SU-DHL-6 (cell line): ENCODE results near the gene AMMECR1.
"Not testable (repeated sequence)": the region's sequence is repeated elsewhere in the genome, so short reads cannot be mapped to it uniquely, and the experiment has no call there.

Experiments used
- H2AFZ ChIP-seq: fragments of 200-600 bp; sonication (generic); 2 replicates; pipeline ENCODE4 v1.6.1; 2014; ENCODE audit warnings: low read depth, mild to moderate bottlenecking, moderate library complexity, mixed read lengths, antibody characterized with exemption, low read length; ENCODE audit not compliant: severe bottlenecking
- H3F3A ChIP-seq: fragments of 200-600 bp; shearing (Covaris generic); 2 replicates; pipeline ENCODE4 v1.6.0; 2016; ENCODE audit warnings: antibody characterized with exemption, mild to moderate bottlenecking; ENCODE audit not compliant: insufficient read depth
- H3K27ac ChIP-seq: fragments of 200-600 bp; sonication (generic); 2 replicates; pipeline ENCODE4 v1.5.1; 2016; ENCODE audit warnings: low read depth, mild to moderate bottlenecking, low read length, moderate library complexity, mixed read lengths
- H3K27me3 ChIP-seq: fragments of 200-600 bp; sonication (generic), shearing (Covaris generic); 2 replicates; pipeline ENCODE4 v1.6.0; 2014; ENCODE audit warnings: mild to moderate bottlenecking, low read length
- H3K36me3 ChIP-seq: fragments of 200-600 bp; sonication (generic); 2 replicates; pipeline ENCODE4 v1.6.1; 2014; ENCODE audit warnings: mild to moderate bottlenecking, low read length, mixed read lengths
- H3K4me2 ChIP-seq: fragments of 300-600, 200-600 bp; shearing (Covaris generic), sonication (generic); 2 replicates; pipeline ENCODE4 v1.6.0; 2014; ENCODE audit warnings: low read length, low read depth, mild to moderate bottlenecking; ENCODE audit not compliant: poor library complexity, severe bottlenecking
- H3K4me3 ChIP-seq: fragments of 200-600 bp; sonication (generic); 2 replicates; pipeline ENCODE4 v1.5.1; 2014; ENCODE audit warnings: antibody characterized with exemption, low read length, mild to moderate bottlenecking, mixed read lengths; ENCODE audit not compliant: insufficient read depth, poor library complexity, severe bottlenecking
- H3K79me2 ChIP-seq: fragments of 200-600 bp; sonication (generic); 2 replicates; pipeline ENCODE4 v1.6.1; 2014; ENCODE audit warnings: mild to moderate bottlenecking, low read length, moderate library complexity; ENCODE audit not compliant: insufficient read depth
- H3K9ac ChIP-seq: fragments of 200-600 bp; sonication (generic); 2 replicates; pipeline ENCODE4 v1.7.0; 2014; ENCODE audit warnings: mild to moderate bottlenecking, low read length
- H3K9me2 ChIP-seq: fragments of 200-600 bp; sonication (generic); replicated peaks from 2 replicates; pipeline ENCODE4 v1.6.1; 2014; ENCODE audit warnings: low read length; ENCODE audit not compliant: insufficient read depth
- H3K9me3 ChIP-seq: fragments of 200-600 bp; sonication (generic); 2 replicates; pipeline ENCODE4 v1.6.1; 2014; ENCODE audit warnings: low read length, mixed read lengths; ENCODE audit not compliant: insufficient read depth
- H4K20me1 ChIP-seq: fragments of 200-600 bp; sonication (generic); 2 replicates; pipeline ENCODE4 v1.6.1; 2014; ENCODE audit warnings: low read depth, mild to moderate bottlenecking, antibody characterized with exemption, low read length, moderate library complexity, mixed read lengths
- CTCF ChIP-seq: fragments of 200-600 bp; sonication (generic); IDR thresholded peaks from one replicate; pipeline ENCODE4 v1.5.1; 2017; ENCODE audit warnings: antibody characterized with exemption, mild to moderate bottlenecking, low read length, moderate library complexity; ENCODE audit not compliant: insufficient read depth, poor library complexity, severe bottlenecking
- EZH2phosphoT487 ChIP-seq: fragments of 200-600 bp; sonication (generic), shearing (Covaris generic); conservative IDR thresholded peaks from 2 replicates; pipeline ENCODE4 v1.6.1; 2018; ENCODE audit warnings: mild to moderate bottlenecking, antibody characterized with exemption, low read length, moderate library complexity, mixed read lengths

The AMMECR1 gene

GRCh38 chrX:110245011-110245410 is 72.9 kb downstream of the AMMECR1 start:
- no peaks in the 10 kb centered on the region for H3K27me3 ChIP-seq
- TF ChIP-seq CTCF (no peak), EZH2phosphoT487 (no peak)
- no peaks in the 10 kb centered on the region for H3K9me2 ChIP-seq
- H3K9me3 ChIP-seq = no peaks in the 10 kb centered on the region
- H3F3A ChIP-seq = no peaks in the 10 kb centered on the region
- no peak overlapping the region for H3K9ac ChIP-seq
- H3K36me3 ChIP-seq = no peaks in the 10 kb centered on the region
- no peak overlapping the region for H3K4me2 ChIP-seq
- no peaks in the 10 kb centered on the region for H3K79me2 ChIP-seq
- no peak overlapping the region for H3K4me3 ChIP-seq
- no peak overlapping the region for H2AFZ ChIP-seq
- no peak overlapping the region for H3K27ac ChIP-seq
- no peaks in the 10 kb centered on the region for H4K20me1 ChIP-seq

DNA sequence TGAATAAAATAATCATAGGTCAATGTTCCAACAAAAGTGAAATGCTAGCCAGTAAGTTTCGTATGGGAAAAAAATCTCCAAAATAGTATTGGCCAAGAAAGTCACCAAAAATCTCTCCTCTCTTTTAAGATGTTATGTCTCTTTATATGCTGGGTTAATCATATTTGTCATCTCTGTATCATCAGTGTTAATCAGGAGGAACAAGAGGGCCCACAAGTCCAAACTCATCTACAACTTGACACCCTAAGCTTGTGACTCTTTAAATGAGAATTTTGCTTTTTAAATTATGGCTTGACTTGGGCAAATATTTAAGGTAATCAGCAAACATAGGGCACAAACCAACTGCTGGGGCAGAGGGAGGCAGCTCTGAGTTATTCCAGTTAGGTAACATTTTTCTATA is 75.5 kb downstream of the AMMECR1 start:
- Histone ChIP-seq H3K36me3 (no peaks in the 10 kb centered on the region), H3K9me3 (no peaks in the 10 kb centered on the region), H3F3A (no peaks in the 10 kb centered on the region), H3K27ac (no peak overlapping the region), H3K4me2 (no peak overlapping the region), H3K27me3 (no peaks in the 10 kb centered on the region), H4K20me1 (no peaks in the 10 kb centered on the region), H3K79me2 (no peaks in the 10 kb centered on the region), H3K9me2 (no peaks in the 10 kb centered on the region), H2AFZ (no peak overlapping the region), H3K4me3 (no peak overlapping the region), H3K9ac (no peak overlapping the region)
- TF ChIP-seq CTCF (no peak), EZH2phosphoT487 (no peak)

DNA sequence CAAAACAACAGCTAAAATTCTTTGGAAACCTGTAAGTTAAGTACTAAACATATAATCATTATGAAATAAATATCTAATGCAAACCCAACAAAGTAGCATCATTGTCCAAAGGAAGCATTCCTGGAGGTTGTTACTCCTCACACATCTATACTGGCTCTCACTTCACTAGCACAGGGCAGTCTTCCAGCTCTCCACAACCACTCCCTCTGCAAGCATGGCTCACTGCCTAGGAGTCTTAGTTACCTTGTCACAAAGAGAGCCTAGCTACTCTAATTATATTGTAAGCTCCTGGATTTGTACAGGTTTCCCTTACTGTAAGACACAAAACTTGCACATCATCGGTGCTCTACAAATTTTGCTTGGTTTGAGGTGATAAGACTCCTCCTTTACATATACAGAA is 76.1 kb downstream of the AMMECR1 start:
- Histone ChIP-seq H3F3A (no peaks in the 10 kb centered on the region), H2AFZ (no peak overlapping the region), H3K4me3 (no peak overlapping the region), H3K36me3 (no peaks in the 10 kb centered on the region), H3K79me2 (no peaks in the 10 kb centered on the region), H3K27me3 (no peaks in the 10 kb centered on the region), H3K27ac (no peak overlapping the region), H3K9me2 (no peaks in the 10 kb centered on the region), H3K9me3 (no peaks in the 10 kb centered on the region), H3K4me2 (no peak overlapping the region), H4K20me1 (no peaks in the 10 kb centered on the region), H3K9ac (no peak overlapping the region)
- TF ChIP-seq EZH2phosphoT487 (no peak), CTCF (no peak)

DNA sequence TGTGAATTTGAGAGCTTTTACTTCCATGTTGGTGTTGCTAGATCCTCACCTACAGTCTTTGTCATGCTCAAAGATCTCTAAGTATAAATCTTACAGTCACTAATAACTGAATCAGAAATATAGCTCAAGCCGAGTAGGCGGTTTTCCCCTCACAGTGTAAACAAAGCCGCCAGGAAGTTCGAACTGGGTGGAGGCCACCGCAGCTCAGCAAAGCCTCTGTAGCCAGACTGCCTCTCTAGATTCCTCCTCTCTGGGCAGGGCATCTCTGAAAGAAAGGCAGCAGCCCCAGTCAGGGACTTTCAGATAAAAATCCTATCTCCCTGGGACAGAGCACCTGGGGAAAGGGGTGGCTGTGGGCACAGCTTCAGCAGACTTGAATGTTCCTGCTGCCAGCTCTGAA is 79.6 kb downstream of the AMMECR1 start:
- H2AFZ ChIP-seq, H3F3A ChIP-seq, H3K27me3 ChIP-seq, H3K9ac ChIP-seq, H3K4me2 ChIP-seq, H3K9me2 ChIP-seq, H3K9me3 ChIP-seq, H3K36me3 ChIP-seq, H4K20me1 ChIP-seq, H3K27ac ChIP-seq, H3K79me2 ChIP-seq, H3K4me3 ChIP-seq: not testable (repeated sequence)

DNA sequence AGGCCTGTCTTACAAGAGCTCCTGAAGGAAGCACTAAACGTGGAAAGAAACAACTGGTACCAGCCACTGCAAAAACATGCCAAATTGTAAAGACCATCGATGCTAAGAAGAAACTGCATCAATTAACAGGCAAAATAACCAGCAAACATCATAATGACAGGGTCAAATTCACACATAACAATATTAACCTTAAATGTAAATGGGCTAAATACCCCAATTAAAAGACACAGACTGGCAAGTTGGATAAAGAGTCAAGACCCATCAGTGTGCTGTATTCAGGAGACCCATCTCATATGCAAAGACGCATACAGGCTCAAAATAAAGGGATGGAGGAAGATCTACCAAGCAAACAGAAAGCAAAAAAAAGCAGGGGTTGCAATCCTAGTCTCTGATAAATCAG is 86.4 kb downstream of the AMMECR1 start:
- H3K9me2 ChIP-seq, H3K36me3 ChIP-seq, H3K9ac ChIP-seq, H2AFZ ChIP-seq, H3K27me3 ChIP-seq, H4K20me1 ChIP-seq, H3K9me3 ChIP-seq, H3K4me3 ChIP-seq, H3K4me2 ChIP-seq, H3F3A ChIP-seq, H3K27ac ChIP-seq, H3K79me2 ChIP-seq: not testable (repeated sequence)

DNA sequence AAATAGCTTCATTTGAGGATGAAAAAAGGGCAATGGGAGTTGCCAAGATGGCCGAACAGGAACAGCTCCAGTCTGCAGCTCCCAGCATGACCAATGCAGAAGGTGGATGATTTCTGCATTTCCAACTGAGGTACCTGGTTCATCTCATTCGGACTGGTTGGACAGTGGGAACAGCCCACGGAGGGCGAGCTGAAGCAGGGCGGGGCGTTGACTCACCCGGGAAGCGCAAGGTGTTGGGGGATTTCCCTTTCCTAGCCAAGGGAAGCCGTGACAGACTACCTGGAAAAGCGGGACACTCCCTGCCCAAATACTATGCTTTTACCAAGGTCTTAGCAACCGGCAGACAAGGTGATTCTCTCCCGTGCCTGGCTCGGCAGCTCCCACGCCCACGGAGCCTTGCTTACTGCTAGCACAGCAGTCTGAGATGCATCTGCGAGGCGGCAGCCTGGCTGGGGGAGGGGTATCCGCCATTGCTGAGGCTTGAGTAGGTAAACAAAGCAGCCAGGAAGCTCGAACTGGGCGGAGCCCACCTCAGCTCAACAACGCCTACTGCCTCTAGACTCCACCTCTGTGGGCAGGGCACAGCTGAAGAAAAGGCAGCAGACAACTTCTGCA is 88.3 kb downstream of the AMMECR1 start:
- not testable (repeated sequence) for H4K20me1 ChIP-seq, H3K9me2 ChIP-seq, H2AFZ ChIP-seq, H3K27me3 ChIP-seq, H3K36me3 ChIP-seq, H3K9me3 ChIP-seq, H3K79me2 ChIP-seq, H3K4me3 ChIP-seq, H3K27ac ChIP-seq, H3K9ac ChIP-seq, H3K4me2 ChIP-seq, H3F3A ChIP-seq
